OCI-LY3 (cell line): ENCODE results near the gene TJP3.

Experiments
- H2AFZ ChIP-seq: fragments of 200-600, 300-600 bp; shearing (Covaris generic); 2 replicates; pipeline ENCODE4 v1.6.0; 2014; ENCODE audit warnings: antibody characterized with exemption, low read depth, low read length
- H3K27ac ChIP-seq: fragments of 200-600, 300-600 bp; sonication (generic); 2 replicates; pipeline ENCODE4 v1.5.1; 2014; ENCODE audit warnings: mild to moderate bottlenecking, low read length, moderate library complexity, mixed read lengths
- H3K27me3 ChIP-seq: fragments of 200-600, 300-600 bp; sonication (generic); 2 replicates; pipeline ENCODE4 v1.6.1; 2014; ENCODE audit warnings: low read depth, low read length, mixed read lengths
- H3K36me3 ChIP-seq: fragments of 200-600, 300-600 bp; sonication (generic); replicated peaks from 2 replicates; pipeline ENCODE3; 2014; ENCODE audit warnings: low read depth, low read length, mixed read lengths
- H3K4me1 ChIP-seq: fragments of 300-600, 200-600 bp; sonication (generic); 2 replicates; pipeline ENCODE4 v1.6.1; 2014; ENCODE audit warnings: low read length, mixed read lengths
- H3K4me2 ChIP-seq: fragments of 200-600, 300-600 bp; sonication (generic); 2 replicates; pipeline ENCODE4 v1.6.1; 2014; ENCODE audit warnings: low read length, mixed read lengths
- H3K4me3 ChIP-seq: fragments of 300-600, 200-600 bp; sonication (generic); 2 replicates; pipeline ENCODE4 v1.5.1; 2014; ENCODE audit warnings: antibody characterized with exemption, mild to moderate bottlenecking, low read length, moderate library complexity
- H3K79me2 ChIP-seq: fragments of 300-600, 200-600 bp; shearing (Covaris generic); 2 replicates; pipeline ENCODE4 v1.6.1; 2014; ENCODE audit warnings: mild to moderate bottlenecking, low read length, mixed read lengths
- H3K9ac ChIP-seq: fragments of 300-600, 200-600 bp; shearing (Covaris generic); 2 replicates; pipeline ENCODE4 v1.6.0; 2014; ENCODE audit warnings: mild to moderate bottlenecking, low read length, moderate library complexity
- H3K9me3 ChIP-seq: fragments of 200-600, 300-600 bp; shearing (Covaris generic); 2 replicates; pipeline ENCODE4 v1.6.1; 2014; ENCODE audit warnings: low read length, mixed read lengths; ENCODE audit not compliant: insufficient read depth
- H4K20me1 ChIP-seq: fragments of 200-600, 300-600 bp; sonication (generic); 2 replicates; pipeline ENCODE4 v1.6.1; 2016; ENCODE audit warnings: low read length, mixed read lengths; ENCODE audit not compliant: insufficient read depth
- EZH2phosphoT487 ChIP-seq: fragments of 200-600 bp; shearing (Covaris generic); IDR thresholded peaks from 2 replicates; pipeline ENCODE4 v1.6.1; 2018; ENCODE audit warnings: antibody characterized with exemption, mixed run types, low read depth
- TF ChIP-seq, protein P1 (sequence below): fragments of 200-600, 300-600 bp; sonication (generic); IDR thresholded peaks from 2 replicates; pipeline ENCODE4 v1.5.1; 2014; ENCODE audit warnings: antibody characterized with exemption, low read length, low read depth

The TJP3 gene

DNA sequence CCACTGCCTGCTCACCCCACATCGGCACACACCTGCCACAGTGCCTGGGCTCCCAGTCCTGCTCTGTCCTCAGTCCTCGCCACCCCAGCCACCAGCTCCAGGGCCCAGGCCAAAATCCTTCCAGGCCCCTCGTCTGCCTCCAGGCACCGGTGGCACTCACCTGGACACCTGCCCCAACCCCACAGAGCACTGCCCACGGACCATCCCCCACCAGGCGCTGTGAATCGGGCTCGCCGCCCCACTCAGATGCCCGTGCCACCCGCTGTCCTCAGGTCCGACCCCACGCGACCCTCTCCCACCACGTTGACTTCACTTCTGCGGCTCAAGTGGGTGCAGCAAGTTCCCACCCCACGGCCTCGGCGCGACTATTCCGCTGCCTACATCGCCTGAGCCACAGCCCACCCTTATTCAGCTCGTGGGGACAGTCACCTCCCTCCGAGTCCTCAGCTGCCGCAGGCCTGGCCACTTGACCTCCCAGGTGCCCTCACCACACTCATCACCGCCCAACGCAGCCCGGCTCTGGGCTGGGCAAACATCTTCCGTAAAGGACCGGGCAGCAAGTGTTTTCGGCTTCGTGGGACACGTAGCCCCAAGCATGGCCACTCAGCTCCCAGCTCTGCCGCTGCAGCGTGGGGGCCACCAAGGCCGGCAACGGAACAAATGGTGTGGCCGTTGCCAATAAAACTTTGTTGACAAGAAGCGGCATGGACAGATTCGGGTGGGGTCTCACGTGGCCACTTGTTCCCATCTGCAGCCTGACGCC, 13.6 kb upstream of the TJP3 start:
- Histone ChIP-seq H4K20me1 (peaks cover 60% of the 10 kb centered on the region), H3K36me3 (peaks cover 28% of the 10 kb centered on the region), H3K4me3 (no peak overlapping the region), H3K79me2 (peaks cover 98% of the 10 kb centered on the region), H3K27me3 (no peaks in the 10 kb centered on the region), H3K9me3 (no peaks in the 10 kb centered on the region), H3K9ac (no peak overlapping the region), H3K27ac (no peak overlapping the region), H3K4me1 (peaks cover 36% of the 10 kb centered on the region), H2AFZ (no peak overlapping the region), H3K4me2 (no peak overlapping the region)
- TF ChIP-seq, protein P1, sequence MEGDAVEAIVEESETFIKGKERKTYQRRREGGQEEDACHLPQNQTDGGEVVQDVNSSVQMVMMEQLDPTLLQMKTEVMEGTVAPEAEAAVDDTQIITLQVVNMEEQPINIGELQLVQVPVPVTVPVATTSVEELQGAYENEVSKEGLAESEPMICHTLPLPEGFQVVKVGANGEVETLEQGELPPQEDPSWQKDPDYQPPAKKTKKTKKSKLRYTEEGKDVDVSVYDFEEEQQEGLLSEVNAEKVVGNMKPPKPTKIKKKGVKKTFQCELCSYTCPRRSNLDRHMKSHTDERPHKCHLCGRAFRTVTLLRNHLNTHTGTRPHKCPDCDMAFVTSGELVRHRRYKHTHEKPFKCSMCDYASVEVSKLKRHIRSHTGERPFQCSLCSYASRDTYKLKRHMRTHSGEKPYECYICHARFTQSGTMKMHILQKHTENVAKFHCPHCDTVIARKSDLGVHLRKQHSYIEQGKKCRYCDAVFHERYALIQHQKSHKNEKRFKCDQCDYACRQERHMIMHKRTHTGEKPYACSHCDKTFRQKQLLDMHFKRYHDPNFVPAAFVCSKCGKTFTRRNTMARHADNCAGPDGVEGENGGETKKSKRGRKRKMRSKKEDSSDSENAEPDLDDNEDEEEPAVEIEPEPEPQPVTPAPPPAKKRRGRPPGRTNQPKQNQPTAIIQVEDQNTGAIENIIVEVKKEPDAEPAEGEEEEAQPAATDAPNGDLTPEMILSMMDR, result no peak
- no peak for TF ChIP-seq EZH2phosphoT487

DNA sequence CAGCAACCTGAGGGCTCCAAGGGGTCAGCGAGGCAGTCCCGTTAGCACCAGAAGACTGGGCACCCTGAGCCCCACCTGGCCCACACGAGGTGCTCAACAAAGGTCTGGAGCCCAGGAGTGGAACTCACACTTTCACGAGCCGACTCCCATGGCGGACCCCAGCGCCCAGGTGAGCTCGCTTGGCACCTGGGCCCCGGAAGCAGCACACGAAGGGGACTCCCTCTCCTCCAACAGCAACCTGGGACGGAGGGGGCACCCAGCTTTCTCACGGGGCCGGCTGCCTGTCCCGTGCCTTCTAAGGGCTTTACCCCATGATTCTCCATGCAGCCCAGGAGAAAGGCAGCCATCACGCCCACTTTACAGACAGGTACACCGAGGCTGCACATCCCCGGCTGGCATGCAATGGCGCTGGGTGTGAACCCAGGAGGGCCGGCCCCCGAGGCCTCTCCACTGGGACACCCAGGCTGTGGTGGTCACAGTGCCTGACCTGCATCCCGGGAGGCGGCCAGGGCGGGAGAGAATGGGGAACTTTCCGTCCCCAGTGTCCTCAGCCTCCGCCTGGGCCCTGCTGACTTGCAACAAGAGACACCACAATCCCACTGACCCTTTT, 13.0 kb upstream of the TJP3 start:
- no peak overlapping the region for H3K9ac ChIP-seq
- no peak overlapping the region for H3K4me2 ChIP-seq
- H3K27ac ChIP-seq, result no peak overlapping the region
- no peaks in the 10 kb centered on the region for H3K27me3 ChIP-seq
- H3K4me1 ChIP-seq, result peaks cover 30% of the 10 kb centered on the region
- H3K79me2 ChIP-seq, result peaks cover 98% of the 10 kb centered on the region
- TF ChIP-seq, protein P1, result no peak
- TF ChIP-seq EZH2phosphoT487, result no peak
- H4K20me1 ChIP-seq, result peaks cover 60% of the 10 kb centered on the region
- no peak overlapping the region for H2AFZ ChIP-seq
- no peak overlapping the region for H3K4me3 ChIP-seq
- no peaks in the 10 kb centered on the region for H3K9me3 ChIP-seq
- peaks cover 21% of the 10 kb centered on the region for H3K36me3 ChIP-seq

DNA sequence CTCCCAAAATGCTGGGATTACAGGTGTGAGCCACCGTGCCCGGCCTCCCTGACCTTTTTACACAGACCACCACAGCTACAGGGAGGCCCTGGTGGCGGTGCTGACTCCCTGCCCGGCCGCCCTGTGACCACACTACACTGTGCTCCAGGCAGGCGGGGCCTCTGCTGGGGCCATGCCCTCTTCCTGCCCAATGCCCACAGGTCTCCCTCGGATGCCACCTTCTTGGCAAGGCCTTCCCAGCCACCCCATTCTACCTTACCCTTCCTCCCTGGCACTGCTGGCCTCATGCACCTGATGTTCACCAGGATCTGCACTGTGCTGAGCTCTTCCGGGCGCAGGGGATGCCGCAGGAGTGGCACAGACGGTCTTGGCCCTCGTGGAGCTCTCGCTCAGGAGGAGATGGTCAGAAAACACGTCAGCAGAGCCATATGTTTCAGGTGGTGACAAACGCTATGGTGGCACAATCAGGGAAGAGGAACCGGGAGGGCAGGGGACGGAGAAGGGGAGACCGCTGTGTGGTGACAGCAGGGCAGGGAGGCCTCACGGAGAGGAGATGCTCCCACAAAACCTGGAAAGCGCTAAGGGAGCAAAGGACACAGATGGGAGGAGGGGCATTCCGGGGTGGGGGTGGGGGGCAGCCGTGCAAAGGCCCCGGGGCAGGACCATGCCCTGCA, 12.1 kb upstream of the TJP3 start:
- Histone ChIP-seq H3K27me3 (no peaks in the 10 kb centered on the region), H3K9me3 (no peaks in the 10 kb centered on the region), H3K4me3 (peak overlapping the region; percentile 19; the same call in 1 of the 2 replicates), H3K27ac (peak overlapping the region; percentile 35; the same call in 1 of the 2 replicates), H3K36me3 (peaks cover 12% of the 10 kb centered on the region), H4K20me1 (peaks cover 58% of the 10 kb centered on the region), H3K79me2 (peaks cover 90% of the 10 kb centered on the region), H3K4me1 (peaks cover 34% of the 10 kb centered on the region), H3K4me2 (peak overlapping the region; percentile 40), H2AFZ (no peak overlapping the region), H3K9ac (no peak overlapping the region; the same call in 1 of the 2 replicates)
- TF ChIP-seq, protein P1, result no peak

DNA sequence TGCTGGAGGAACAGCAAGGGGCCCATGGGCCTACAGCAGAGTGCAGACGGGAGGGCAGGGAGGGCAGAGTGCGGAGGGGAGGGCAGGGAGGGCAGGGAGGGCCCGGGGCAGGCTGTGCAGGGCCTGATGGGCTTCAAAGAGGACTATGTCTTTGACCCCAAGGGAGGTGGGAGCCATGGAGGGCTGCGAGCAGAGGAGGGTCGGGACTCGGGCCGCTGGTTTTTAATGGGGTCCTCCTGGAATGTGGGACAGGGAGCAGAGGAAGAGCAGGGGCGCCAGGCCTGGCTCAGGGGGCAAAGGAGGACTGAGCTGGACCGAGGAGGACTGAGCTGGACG, 11.6 kb upstream of the TJP3 start:
- H4K20me1 ChIP-seq, result peaks cover 53% of the 10 kb centered on the region
- H3K27me3 ChIP-seq, result no peaks in the 10 kb centered on the region
- peak overlapping the region; percentile 19; the same call in 1 of the 2 replicates for H3K4me3 ChIP-seq
- no peak overlapping the region for H2AFZ ChIP-seq
- TF ChIP-seq, protein P1, result no peak
- TF ChIP-seq EZH2phosphoT487, result no peak
- H3K79me2 ChIP-seq, result peaks cover 85% of the 10 kb centered on the region
- peak overlapping the region; percentile 88; the same call in 1 of the 2 replicates for H3K27ac ChIP-seq
- H3K9me3 ChIP-seq, result no peaks in the 10 kb centered on the region
- H3K36me3 ChIP-seq, result peaks cover 7% of the 10 kb centered on the region
- H3K9ac ChIP-seq, result no peak overlapping the region; the same call in 1 of the 2 replicates
- peak overlapping the region; percentile 95; the same call in 1 of the 2 replicates for H3K4me2 ChIP-seq
- H3K4me1 ChIP-seq, result peaks cover 34% of the 10 kb centered on the region
